HepG2 (cell line): ENCODE data around the gene ZBTB46. TPM values are rescaled to one million over a fixed set of nuclear protein-coding genes. Genes with fewer than 3 reads are reported as not detected.

ENCODE experiments used
- AHR ChIP-seq: IDR thresholded peaks from 2 replicates; pipeline ENCODE4 v1.6.1; 2018; ENCODE audit warnings: missing genetic modification reagents, missing compliant biosample characterization
- HIVEP1 ChIP-seq: sonication (generic); formaldehyde crosslinking; IDR thresholded peaks from 2 replicates; pipeline ENCODE4 v1.4.0; 2020; ENCODE audit warnings: mild to moderate bottlenecking, missing genetic modification reagents
- HMG20B ChIP-seq: conservative IDR thresholded peaks from 2 replicates; pipeline ENCODE4 v1.6.1; 2016; ENCODE audit warnings: missing genetic modification reagents, missing compliant biosample characterization
- JUN ChIP-seq: sonication (generic); formaldehyde crosslinking; IDR thresholded peaks from 2 replicates; pipeline ENCODE4 v1.4.0; 2020; ENCODE audit warnings: mild to moderate bottlenecking, missing genetic modification reagents
- KDM2A ChIP-seq: sonication (generic); formaldehyde crosslinking; IDR thresholded peaks from 2 replicates; pipeline ENCODE4 v1.4.0; 2020; ENCODE audit warnings: low read depth, missing genetic modification reagents, borderline replicate concordance
- KDM4B ChIP-seq: sonication (generic); formaldehyde crosslinking; IDR thresholded peaks from 2 replicates; pipeline ENCODE4 v1.4.0; 2020; ENCODE audit warnings: missing genetic modification reagents
- KLF12 ChIP-seq: sonication (generic); formaldehyde crosslinking; IDR thresholded peaks from 2 replicates; pipeline ENCODE4 v1.4.0; 2020; ENCODE audit warnings: missing genetic modification reagents, borderline replicate concordance
- NFKBIZ ChIP-seq: IDR thresholded peaks from 2 replicates; pipeline ENCODE4 v1.6.1; 2018; ENCODE audit warnings: missing genetic modification reagents, missing compliant biosample characterization
- PHB2 ChIP-seq: fragments of 450-650 bp; IDR thresholded peaks from 2 replicates; pipeline ENCODE4 v1.6.1; 2018; ENCODE audit not compliant: partially characterized antibody
- RBM22 ChIP-seq: fragments of 200-400 bp; formaldehyde crosslinking; optimal IDR thresholded peaks from 2 replicates; pipeline ENCODE3; 2017; ENCODE audit warnings: mild to moderate bottlenecking, low read length, moderate library complexity
- RCOR2 ChIP-seq: IDR thresholded peaks from 2 replicates; pipeline ENCODE4 v1.6.1; 2016; ENCODE audit warnings: missing biosample characterization, missing genetic modification reagents
- SRSF1 ChIP-seq: fragments of 200-400 bp; formaldehyde crosslinking; optimal IDR thresholded peaks from 2 replicates; pipeline ENCODE3; 2017; ENCODE audit warnings: mild to moderate bottlenecking, low read depth, low read length, moderate library complexity
- ZBTB3 ChIP-seq: sonication (generic); formaldehyde crosslinking; IDR thresholded peaks from 2 replicates; pipeline ENCODE4 v1.4.0; 2020; ENCODE audit warnings: low read depth, mild to moderate bottlenecking, moderate library complexity, missing genetic modification reagents, borderline replicate concordance
- ZC3H13 ChIP-seq: sonication (generic); formaldehyde crosslinking; IDR thresholded peaks from 2 replicates; pipeline ENCODE4 v1.8.1; 2023; ENCODE audit warnings: mild to moderate bottlenecking, missing genetic modification reagents, moderate library complexity
- ZNF557 ChIP-seq: sonication (generic); formaldehyde crosslinking; IDR thresholded peaks from 2 replicates; pipeline ENCODE4 v1.4.0; 2020; ENCODE audit warnings: missing genetic modification reagents
- ZNF891 ChIP-seq: sonication (generic); formaldehyde crosslinking; IDR thresholded peaks from 2 replicates; pipeline ENCODE4 v1.5.0; 2020; ENCODE audit warnings: mild to moderate bottlenecking, missing genetic modification reagents
- ZSCAN21 ChIP-seq: sonication (generic); formaldehyde crosslinking; IDR thresholded peaks from 2 replicates; pipeline ENCODE4 v1.8.0; 2022; ENCODE audit warnings: mild to moderate bottlenecking, missing genetic modification reagents, moderate library complexity, borderline replicate concordance
- polyA plus RNA-seq, 8 experiments: library from polyadenylated mRNA; depleted of rRNA in 3 of 8; stranded (reverse) in 7 of 8; unstranded in 1 of 8; fragments of >200 nt; fragmentation: Illumina TruSeq in 4 of 8; extraction: Trizol in 4 of 8; gene quantifications; 2 replicates each; pipeline versions ENCODE4 v1.2.1 to v1.2.3, GENCODE V29; 2011 to 2016; ENCODE audit warnings: low read depth in 4 of 8, missing spikeins in 1 of 8, mixed read lengths in 1 of 8; ENCODE audit not compliant: insufficient read depth in 1 of 8
- total RNA-seq, 5 experiments: library from RNA; depleted of rRNA; stranded (reverse); fragments of >200 nt; fragmentation: Illumina TruSeq; extraction: Trizol; gene quantifications; 2 replicates each; pipeline ENCODE4 v1.2.3, GENCODE V29; 2016; ENCODE audit warnings: low read depth in 1 of 5
- TF ChIP-seq, protein P1 (sequence below): sonication (generic); formaldehyde crosslinking; IDR thresholded peaks from 2 replicates; pipeline ENCODE4 v1.5.0; 2020; ENCODE audit warnings: mild to moderate bottlenecking, missing genetic modification reagents, moderate library complexity
- TF ChIP-seq, protein P2 (sequence below): sonication (generic); formaldehyde crosslinking; IDR thresholded peaks from 2 replicates; pipeline ENCODE4 v1.5.0; 2020; ENCODE audit warnings: mild to moderate bottlenecking, missing genetic modification reagents
- TF ChIP-seq, protein P3 (sequence below): sonication (generic); formaldehyde crosslinking; IDR thresholded peaks from 2 replicates; pipeline ENCODE4 v1.5.0; 2020; ENCODE audit warnings: mild to moderate bottlenecking, missing genetic modification reagents
- TF ChIP-seq, protein P4 (sequence below): IDR thresholded peaks from 2 replicates; pipeline ENCODE4 v1.6.1; 2016; ENCODE audit warnings: low read depth, control low read depth

The ZBTB46 gene
- total and polyA plus RNA-seq, 2 of the 13 experiments (the other 11 are each of a cell fraction or from before 2014, with no cell fraction given), result 1.6 to 13.5 TPM

DNA sequence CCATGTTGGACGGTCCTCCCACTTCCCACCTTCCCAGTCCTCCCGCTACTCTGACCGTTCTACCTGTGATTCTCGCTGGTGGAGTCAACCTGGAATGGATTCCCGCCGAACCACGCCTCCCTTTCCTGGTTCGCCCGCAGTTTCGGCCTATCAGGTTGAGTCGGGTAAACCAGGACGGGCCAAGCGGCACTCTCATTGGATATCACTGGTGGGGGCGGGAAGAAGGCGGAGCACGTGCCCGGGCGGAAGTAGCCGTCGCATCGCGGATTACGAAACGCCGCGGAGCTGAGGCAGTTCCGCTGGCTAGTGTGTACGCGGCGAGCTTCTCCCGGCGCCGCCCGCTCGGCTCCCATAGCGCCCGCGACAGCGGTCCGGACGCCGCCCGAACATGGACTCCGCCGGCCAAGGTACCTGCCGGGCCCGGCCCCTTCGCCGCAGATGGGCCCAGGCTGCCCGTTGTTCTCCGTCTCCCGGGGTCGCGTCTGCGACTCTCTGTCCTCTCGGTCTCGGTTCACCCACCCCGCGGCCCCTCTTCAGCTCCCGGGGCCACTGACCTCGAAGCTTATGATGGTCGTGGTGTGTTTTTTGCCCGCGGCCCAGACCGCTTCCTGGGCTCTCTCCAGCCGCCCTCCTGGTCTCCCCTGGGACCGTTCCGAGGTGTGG is 34.0 kb upstream of the ZBTB46 start, which contains the start of gene TPD52L2 (continued):
- TF ChIP-seq JUN (CRISPR knock-in tag) (no peak), ZSCAN21 (CRISPR knock-in tag) (peak; percentile 99), KLF12 (CRISPR knock-in tag) (peak; percentile 89; the same call in 1 of the 2 replicates), KDM2A (CRISPR knock-in tag) (peak; percentile 92), ZNF891 (CRISPR knock-in tag) (peak; percentile 98), RBM22 (no peak), ZBTB3 (0 out of 2 replicates have a peak, but pooled peaks have one; percentile 18), AHR (CRISPR knock-in tag) (peak; percentile 16; the same call in 1 of the 2 replicates), ZC3H13 (CRISPR knock-in tag) (peak; percentile 97), ZNF557 (CRISPR knock-in tag) (0 out of 2 replicates have a peak, but pooled peaks have one; percentile 47), HIVEP1 (peak; percentile 92), KDM4B (peak; percentile 94; the same call in 1 of the 2 replicates), SRSF1 (peak; percentile 95), HMG20B (CRISPR knock-in tag) (0 out of 2 replicates have a peak, but pooled peaks have one; percentile 18), RCOR2 (CRISPR knock-in tag) (no peak), NFKBIZ (peak; percentile 17; the same call in 1 of the 2 replicates), PHB2 (no peak)
- TF ChIP-seq, protein P1, sequence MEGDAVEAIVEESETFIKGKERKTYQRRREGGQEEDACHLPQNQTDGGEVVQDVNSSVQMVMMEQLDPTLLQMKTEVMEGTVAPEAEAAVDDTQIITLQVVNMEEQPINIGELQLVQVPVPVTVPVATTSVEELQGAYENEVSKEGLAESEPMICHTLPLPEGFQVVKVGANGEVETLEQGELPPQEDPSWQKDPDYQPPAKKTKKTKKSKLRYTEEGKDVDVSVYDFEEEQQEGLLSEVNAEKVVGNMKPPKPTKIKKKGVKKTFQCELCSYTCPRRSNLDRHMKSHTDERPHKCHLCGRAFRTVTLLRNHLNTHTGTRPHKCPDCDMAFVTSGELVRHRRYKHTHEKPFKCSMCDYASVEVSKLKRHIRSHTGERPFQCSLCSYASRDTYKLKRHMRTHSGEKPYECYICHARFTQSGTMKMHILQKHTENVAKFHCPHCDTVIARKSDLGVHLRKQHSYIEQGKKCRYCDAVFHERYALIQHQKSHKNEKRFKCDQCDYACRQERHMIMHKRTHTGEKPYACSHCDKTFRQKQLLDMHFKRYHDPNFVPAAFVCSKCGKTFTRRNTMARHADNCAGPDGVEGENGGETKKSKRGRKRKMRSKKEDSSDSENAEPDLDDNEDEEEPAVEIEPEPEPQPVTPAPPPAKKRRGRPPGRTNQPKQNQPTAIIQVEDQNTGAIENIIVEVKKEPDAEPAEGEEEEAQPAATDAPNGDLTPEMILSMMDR (CRISPR knock-in tag), result no peak; the same call in 1 of the 2 replicates
- TF ChIP-seq, protein P2, sequence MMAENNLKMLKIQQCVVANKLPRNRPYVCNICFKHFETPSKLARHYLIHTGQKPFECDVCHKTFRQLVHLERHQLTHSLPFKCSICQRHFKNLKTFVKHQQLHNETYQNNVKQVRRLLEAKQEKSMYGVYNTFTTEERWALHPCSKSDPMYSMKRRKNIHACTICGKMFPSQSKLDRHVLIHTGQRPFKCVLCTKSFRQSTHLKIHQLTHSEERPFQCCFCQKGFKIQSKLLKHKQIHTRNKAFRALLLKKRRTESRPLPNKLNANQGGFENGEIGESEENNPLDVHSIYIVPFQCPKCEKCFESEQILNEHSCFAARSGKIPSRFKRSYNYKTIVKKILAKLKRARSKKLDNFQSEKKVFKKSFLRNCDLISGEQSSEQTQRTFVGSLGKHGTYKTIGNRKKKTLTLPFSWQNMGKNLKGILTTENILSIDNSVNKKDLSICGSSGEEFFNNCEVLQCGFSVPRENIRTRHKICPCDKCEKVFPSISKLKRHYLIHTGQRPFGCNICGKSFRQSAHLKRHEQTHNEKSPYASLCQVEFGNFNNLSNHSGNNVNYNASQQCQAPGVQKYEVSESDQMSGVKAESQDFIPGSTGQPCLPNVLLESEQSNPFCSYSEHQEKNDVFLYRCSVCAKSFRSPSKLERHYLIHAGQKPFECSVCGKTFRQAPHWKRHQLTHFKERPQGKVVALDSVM, result no peak
- TF ChIP-seq, protein P3, sequence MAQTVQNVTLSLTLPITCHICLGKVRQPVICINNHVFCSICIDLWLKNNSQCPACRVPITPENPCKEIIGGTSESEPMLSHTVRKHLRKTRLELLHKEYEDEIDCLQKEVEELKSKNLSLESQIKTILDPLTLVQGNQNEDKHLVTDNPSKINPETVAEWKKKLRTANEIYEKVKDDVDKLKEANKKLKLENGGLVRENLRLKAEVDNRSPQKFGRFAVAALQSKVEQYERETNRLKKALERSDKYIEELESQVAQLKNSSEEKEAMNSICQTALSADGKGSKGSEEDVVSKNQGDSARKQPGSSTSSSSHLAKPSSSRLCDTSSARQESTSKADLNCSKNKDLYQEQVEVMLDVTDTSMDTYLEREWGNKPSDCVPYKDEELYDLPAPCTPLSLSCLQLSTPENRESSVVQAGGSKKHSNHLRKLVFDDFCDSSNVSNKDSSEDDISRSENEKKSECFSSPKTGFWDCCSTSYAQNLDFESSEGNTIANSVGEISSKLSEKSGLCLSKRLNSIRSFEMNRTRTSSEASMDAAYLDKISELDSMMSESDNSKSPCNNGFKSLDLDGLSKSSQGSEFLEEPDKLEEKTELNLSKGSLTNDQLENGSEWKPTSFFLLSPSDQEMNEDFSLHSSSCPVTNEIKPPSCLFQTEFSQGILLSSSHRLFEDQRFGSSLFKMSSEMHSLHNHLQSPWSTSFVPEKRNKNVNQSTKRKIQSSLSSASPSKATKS (CRISPR knock-in tag), result peak; percentile 95; the same call in 1 of the 2 replicates
- TF ChIP-seq, protein P4, sequence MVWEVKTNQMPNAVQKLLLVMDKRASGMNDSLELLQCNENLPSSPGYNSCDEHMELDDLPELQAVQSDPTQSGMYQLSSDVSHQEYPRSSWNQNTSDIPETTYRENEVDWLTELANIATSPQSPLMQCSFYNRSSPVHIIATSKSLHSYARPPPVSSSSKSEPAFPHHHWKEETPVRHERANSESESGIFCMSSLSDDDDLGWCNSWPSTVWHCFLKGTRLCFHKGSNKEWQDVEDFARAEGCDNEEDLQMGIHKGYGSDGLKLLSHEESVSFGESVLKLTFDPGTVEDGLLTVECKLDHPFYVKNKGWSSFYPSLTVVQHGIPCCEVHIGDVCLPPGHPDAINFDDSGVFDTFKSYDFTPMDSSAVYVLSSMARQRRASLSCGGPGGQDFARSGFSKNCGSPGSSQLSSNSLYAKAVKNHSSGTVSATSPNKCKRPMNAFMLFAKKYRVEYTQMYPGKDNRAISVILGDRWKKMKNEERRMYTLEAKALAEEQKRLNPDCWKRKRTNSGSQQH (CRISPR knock-in tag), result peak; percentile 94; the same call in 1 of the 2 replicates
